DLD1 (cell line): ENCODE results near the gene NEK1.

Source experiments
- in situ Hi-C: cut with HindIII; loops from 2 replicates; pipeline ENCODE4 v1.10.0; 2017; ENCODE audit warnings: low sequenced_read_pairs

Gene NEK1

GRCh38 chr4:169611991-169612870 is at the start of gene NEK1:
Gene NEK1, minus strand, starts transcription at chr4:169612583. Its CDS starts 9,953 bp downstream, at chr4:169602630.
- in situ Hi-C loops = no loop called here

- in situ Hi-C loops = no loop called here
Measured at GRCh38 chr4:169661761-169662160, 49.4 kb upstream of the NEK1 start.

DNA sequence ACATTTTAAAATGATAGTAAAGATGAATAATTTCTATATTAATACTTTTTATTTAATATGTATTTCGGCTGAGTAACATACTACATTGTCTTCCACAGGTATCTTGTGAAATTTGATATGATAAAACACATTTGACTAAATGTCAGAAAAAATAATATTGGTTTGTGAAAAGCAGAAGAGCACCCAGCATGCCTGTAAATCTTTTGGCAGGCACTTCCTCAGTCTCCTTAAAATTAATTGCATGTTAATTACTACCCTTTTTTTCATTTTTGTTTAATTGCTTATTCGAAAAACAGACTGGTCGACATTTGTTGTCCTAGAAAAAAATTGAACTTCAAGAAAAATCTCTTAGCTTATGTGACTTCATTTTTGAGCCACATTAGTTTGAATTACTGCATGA is 48.5 kb upstream of the NEK1 start:
- in situ Hi-C loops = no loop called here

- in situ Hi-C loops = no loop called here
Measured at GRCh38 chr4:169659716-169660670, 47.6 kb upstream of the NEK1 start.

GRCh38 chr4:169658975-169659715 is 46.8 kb upstream of the NEK1 start:
- in situ Hi-C loops = no loop called here

GRCh38 chr4:169658196-169658595 is 45.8 kb upstream of the NEK1 start:
- in situ Hi-C loops = no loop called here

DNA sequence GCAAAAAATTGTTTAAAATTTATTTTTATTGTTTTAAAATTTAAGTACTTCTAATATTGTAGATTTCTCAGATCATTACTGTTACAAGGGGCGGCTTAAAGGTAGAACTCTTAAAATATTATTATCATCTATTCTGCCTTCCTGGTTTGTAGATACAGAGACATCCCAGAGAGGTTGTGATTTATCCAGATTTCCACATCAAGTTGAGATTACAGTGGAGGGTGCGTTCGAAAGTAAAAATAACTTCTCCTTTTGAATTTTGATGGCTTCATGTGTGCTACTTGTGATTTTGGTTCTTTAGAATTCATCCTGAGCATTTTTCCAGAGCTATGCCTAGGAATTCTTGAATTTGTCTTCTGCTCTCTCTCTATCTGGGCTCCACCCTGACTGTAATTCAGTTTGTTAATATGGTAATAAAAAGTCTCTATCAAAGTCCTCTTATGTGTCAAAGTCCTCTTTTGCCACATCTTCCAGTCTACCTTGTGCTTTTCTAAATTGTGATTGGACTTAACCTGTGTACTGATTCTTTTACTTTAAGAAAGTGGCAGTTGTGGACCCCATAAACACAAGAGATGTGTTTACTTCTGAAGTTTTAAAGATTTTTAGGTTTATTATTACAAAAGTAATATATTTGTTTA is 45.2 kb upstream of the NEK1 start:
- in situ Hi-C loops = no loop called here

DNA sequence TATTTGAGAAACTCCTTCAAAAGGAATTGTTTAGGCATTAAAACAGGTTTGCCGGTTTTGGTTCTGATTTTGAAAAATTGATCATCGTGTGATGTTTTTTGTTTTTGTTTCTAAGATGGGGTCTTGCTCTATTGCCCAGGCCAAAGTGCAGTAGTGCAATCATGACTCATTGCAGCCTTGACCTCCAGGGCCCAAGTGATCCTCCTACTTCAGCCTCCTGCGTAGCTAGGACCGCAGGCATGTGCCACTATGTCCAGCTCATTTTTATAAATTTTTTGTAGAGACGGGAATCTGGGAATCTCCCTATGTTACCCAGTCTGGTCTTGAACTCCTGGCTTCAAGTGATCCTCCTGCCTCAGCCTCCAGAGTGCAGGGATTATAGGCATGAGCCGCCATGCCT is 43.0 kb upstream of the NEK1 start:
- in situ Hi-C loops = no loop called here

- in situ Hi-C loops = no loop called here
Measured at GRCh38 chr4:169652535-169652934, 40.2 kb upstream of the NEK1 start.

GRCh38 chr4:169650227-169650936 is 38.0 kb upstream of the NEK1 start:
- in situ Hi-C loops = no loop called here

- in situ Hi-C loops = no loop called here
Measured at GRCh38 chr4:169649545-169650226, 37.3 kb upstream of the NEK1 start.

GRCh38 chr4:169645627-169646026 is 33.2 kb upstream of the NEK1 start:
- in situ Hi-C loops = no loop called here

DNA sequence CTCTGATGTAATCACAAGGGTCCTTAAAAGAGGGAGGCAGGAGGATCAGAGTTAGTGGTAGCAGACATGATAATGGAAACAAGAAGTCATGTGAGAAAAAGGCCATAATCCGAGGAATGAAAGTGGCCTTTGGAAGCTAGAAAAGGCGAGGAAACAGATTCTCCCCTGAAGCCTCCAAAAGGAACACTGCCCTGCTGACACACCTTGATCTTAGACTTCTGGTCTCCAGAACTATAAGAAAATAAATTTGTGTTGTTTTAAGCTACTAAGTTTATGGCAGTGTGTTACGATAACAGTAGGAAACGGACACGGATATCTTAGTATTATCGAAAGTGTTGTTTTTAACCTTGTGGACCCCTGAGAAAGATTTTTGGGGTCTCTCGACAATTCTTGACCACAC is 32.4 kb upstream of the NEK1 start:
- in situ Hi-C loops = no loop called here

- in situ Hi-C loops = no loop called here
Measured at GRCh38 chr4:169640261-169640870, 28.0 kb upstream of the NEK1 start.

DNA sequence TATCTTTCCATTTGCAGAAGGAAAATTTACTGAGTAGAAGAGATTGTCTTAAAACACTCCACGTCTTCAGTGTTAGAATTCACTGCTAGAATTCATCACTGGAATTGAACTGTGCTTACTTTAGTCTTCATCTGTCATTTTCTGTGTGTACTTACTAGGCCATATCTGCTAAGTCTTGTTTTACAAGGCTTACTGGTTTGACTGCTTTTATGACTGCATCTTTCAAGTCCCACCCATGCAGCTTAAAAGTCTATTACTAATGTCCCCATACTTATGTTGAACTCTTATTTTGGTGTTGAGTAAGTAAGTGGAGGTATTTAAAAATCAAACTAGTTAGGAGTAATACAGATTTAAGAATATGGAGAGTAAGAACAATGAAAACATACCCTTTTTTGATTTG is 22.6 kb upstream of the NEK1 start:
- in situ Hi-C loops = no loop called here

DNA sequence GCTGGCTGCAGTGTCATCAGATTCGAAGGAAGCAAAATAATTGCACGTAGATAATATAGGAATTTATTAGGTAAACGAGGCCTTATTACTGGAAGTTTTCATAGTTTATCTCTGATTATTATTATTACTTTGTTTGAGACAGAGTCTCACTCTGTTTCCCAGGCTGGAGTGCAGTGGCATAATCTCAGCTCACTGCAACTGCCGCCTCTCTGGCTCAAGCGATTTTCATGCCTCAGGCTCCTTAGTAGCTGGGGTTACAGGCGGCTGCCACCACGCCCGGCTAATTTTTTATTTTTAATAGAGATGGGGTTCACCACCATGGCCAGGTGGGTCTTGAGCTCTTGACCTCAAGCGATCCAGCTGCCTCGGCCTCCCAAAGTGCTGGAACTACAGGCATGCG is 20.5 kb upstream of the NEK1 start:
- in situ Hi-C loops = no loop called here

- in situ Hi-C loops = no loop called here
Measured at GRCh38 chr4:169630069-169630468, 17.7 kb upstream of the NEK1 start.

DNA sequence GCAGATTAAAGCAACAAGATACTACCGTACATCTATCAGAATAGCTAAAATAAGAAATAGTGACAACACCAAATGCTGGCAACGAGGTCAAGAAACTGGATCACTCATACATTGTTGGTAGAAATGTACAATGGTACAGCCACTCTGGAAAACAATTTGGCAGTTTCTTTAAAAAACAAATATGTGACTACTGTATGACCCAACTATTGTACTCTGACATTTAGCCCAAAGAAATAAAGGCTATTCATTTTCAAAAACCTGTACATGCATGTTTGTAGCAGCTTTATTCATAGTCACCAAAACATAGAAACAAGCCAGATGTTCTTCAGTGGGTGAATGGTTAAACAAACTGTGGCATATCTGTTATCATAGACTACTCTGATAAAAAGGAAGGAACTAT is 16.2 kb upstream of the NEK1 start:
- in situ Hi-C loops = no loop called here

DNA sequence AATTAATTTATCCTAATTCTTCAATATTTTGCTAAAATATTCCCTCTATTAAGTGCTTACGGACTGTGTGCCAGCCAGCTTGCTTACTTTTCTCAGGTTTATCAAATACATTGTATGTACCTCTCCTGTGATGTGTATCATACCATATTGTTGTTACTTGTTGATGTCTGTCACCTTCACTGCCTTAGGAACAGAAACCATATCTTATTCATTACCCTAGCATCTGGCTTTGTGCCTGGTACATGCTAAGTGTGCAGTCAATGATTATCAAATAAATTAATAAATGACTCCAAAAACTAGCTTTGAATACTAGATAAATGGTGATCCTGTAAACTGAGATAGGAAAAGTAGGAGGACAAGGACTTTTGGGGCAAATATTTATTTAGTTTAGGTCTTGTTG is 14.9 kb upstream of the NEK1 start:
- in situ Hi-C loops = no loop called here
